Activated T-helper 2 cell treated with anti-CD3 and anti-CD28 coated beads, Interferon-gamma antibody, Interleukin-2, Interleukin-4, amounts not matched to agents 10 μg/mL and 5 μg/mL and 100 μg/mL, durations not matched to agents 14 hours and 24 hours and 36 hours (primary cell): ENCODE data around the gene DNMT3A. TPM values are rescaled to one million over a fixed set of nuclear protein-coding genes. Genes with fewer than 3 reads are reported as not detected.

Experiments
- DNase-seq: peaks from one replicate; pipeline ENCODE4 v3.0.0; 2021; ENCODE audit warnings: low spot score
- H3K27ac Mint-ChIP-seq: one replicate; pipeline ENCODE4 v1.8.0; 2021; ENCODE audit warnings: mixed read lengths
- H3K27me3 Mint-ChIP-seq: one replicate; pipeline ENCODE4 v1.8.0; 2021; ENCODE audit warnings: low read depth, mixed read lengths
- H3K36me3 Mint-ChIP-seq: one replicate; pipeline ENCODE4 v1.8.0; 2021; ENCODE audit warnings: low read depth, mixed read lengths
- H3K4me1 Mint-ChIP-seq: one replicate; pipeline ENCODE4 v1.8.0; 2021; ENCODE audit warnings: low read depth, mixed read lengths
- H3K4me3 Mint-ChIP-seq: one replicate; pipeline ENCODE4 v1.8.0; 2021; ENCODE audit warnings: low read depth, mild to moderate bottlenecking, moderate library complexity, mixed read lengths
- H3K9me3 Mint-ChIP-seq: one replicate; pipeline ENCODE4 v1.8.0; 2021; ENCODE audit warnings: mixed read lengths
- intact Hi-C: fragments of 100-400 bp; cut with micrococcal nuclease; formaldehyde crosslinking; loops from one replicate; pipeline ENCODE4 v1.15.1; 2023
- total RNA-seq: library from RNA; stranded (reverse); gene quantifications from 2 replicates; pipeline ENCODE4 v1.2.3, GENCODE V29; 2022

The DNMT3A gene
- total RNA-seq, 1 donor from 2014 or later: 86.8 TPM

DNA sequence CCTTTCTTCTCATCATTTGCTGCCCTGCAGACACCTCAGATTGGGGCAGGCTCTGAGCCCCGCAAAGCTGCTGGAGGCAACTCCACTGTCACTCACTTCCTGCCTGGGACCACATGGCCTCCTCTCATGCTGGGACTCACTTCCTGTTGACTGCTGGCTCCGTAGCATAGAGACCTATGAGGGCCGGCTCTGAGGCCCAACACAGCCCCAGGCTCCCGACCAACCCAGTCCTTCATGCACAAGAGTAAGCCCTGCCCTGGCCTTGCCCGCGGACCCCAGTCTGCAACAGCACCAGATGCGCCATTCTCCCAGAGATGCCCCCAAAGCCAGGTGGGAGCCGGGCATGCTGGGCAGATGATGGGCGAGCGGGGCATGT, 55.7 kb downstream of the DNMT3A start:
- Mint-ChIP-seq H3K4me3 (peak overlapping the region; percentile 22), H3K27ac (peak overlapping the region; percentile 95), H3K27me3 (no peaks in the 10 kb centered on the region), H3K36me3 (peaks cover 50% of the 10 kb centered on the region), H3K4me1 (peaks cover 26% of the 10 kb centered on the region), H3K9me3 (no peaks in the 10 kb centered on the region)
- intact Hi-C loops: loop anchor here (1.0 to 2.0 kb wide), 2 partner anchors 9 to 29 kb away; no protein-coding TSS in a partner anchor
- DNase-seq: peak; percentile 70

- intact Hi-C loops: loop anchor here (1.0 to 2.0 kb wide), 2 partner anchors 10 to 29 kb away; no protein-coding TSS in a partner anchor
- Mint-ChIP-seq H3K4me1 (peaks cover 31% of the 10 kb centered on the region), H3K27ac (peak overlapping the region; percentile 95), H3K27me3 (no peaks in the 10 kb centered on the region), H3K36me3 (peaks cover 55% of the 10 kb centered on the region), H3K9me3 (no peaks in the 10 kb centered on the region), H3K4me3 (peak overlapping the region; percentile 22)
- DNase-seq: no peak
Measured at GRCh38 chr2:25285265-25286024, 56.3 kb downstream of the DNMT3A start.

DNA sequence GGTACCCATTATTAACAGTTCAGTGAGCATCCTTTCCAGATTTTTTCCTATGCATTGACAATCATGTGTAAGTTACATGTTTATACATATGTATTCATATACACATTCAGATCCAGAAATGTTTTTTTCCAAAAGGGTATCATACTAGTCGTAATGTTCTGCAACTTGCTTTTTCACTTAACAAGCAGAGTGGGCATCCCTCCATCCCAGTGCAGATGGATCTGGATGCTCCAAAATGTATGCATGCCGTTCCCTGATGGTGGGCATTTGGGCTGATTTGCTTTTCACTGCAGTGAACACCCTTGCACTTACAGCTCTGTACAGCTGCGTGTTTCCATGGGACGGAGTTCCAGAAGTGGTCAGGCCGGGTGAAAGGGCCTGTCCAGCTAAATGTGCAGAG, 57.0 kb downstream of the DNMT3A start:
- no peak for DNase-seq
- no peaks in the 10 kb centered on the region for H3K9me3 Mint-ChIP-seq
- H3K36me3 Mint-ChIP-seq: peaks cover 55% of the 10 kb centered on the region
- intact Hi-C loops: no loop called here
- H3K27ac Mint-ChIP-seq: peak overlapping the region; percentile 95
- no peak overlapping the region for H3K4me3 Mint-ChIP-seq
- H3K4me1 Mint-ChIP-seq: peaks cover 33% of the 10 kb centered on the region
- no peaks in the 10 kb centered on the region for H3K27me3 Mint-ChIP-seq

- Mint-ChIP-seq H3K9me3 (no peaks in the 10 kb centered on the region), H3K36me3 (peaks cover 61% of the 10 kb centered on the region), H3K27me3 (no peaks in the 10 kb centered on the region), H3K4me1 (peaks cover 38% of the 10 kb centered on the region), H3K27ac (no peak overlapping the region), H3K4me3 (no peak overlapping the region)
- intact Hi-C loops: no loop called here
- DNase-seq: no peak
Measured at GRCh38 chr2:25283921-25284320, 57.8 kb downstream of the DNMT3A start.

GRCh38 chr2:25281941-25282340, 59.8 kb downstream of the DNMT3A start:
- DNase-seq: no peak
- Mint-ChIP-seq H3K9me3 (no peaks in the 10 kb centered on the region), H3K36me3 (peaks cover 67% of the 10 kb centered on the region), H3K4me3 (no peak overlapping the region), H3K4me1 (peaks cover 43% of the 10 kb centered on the region), H3K27me3 (no peaks in the 10 kb centered on the region), H3K27ac (no peak overlapping the region)
- intact Hi-C loops: no loop called here

GRCh38 chr2:25281522-25281921, 60.2 kb downstream of the DNMT3A start:
- DNase-seq: no peak
- Mint-ChIP-seq H3K27me3 (no peaks in the 10 kb centered on the region), H3K9me3 (no peaks in the 10 kb centered on the region), H3K4me3 (no peak overlapping the region), H3K36me3 (peaks cover 68% of the 10 kb centered on the region), H3K27ac (no peak overlapping the region), H3K4me1 (peaks cover 42% of the 10 kb centered on the region)
- intact Hi-C loops: no loop called here

GRCh38 chr2:25280051-25280687, 61.6 kb downstream of the DNMT3A start:
- H3K4me3 Mint-ChIP-seq: no peak overlapping the region
- peaks cover 41% of the 10 kb centered on the region for H3K4me1 Mint-ChIP-seq
- no peaks in the 10 kb centered on the region for H3K9me3 Mint-ChIP-seq
- intact Hi-C loops: no loop called here
- DNase-seq: no peak
- peaks cover 69% of the 10 kb centered on the region for H3K36me3 Mint-ChIP-seq
- peak overlapping the region; percentile 62 for H3K27ac Mint-ChIP-seq
- no peaks in the 10 kb centered on the region for H3K27me3 Mint-ChIP-seq

DNA sequence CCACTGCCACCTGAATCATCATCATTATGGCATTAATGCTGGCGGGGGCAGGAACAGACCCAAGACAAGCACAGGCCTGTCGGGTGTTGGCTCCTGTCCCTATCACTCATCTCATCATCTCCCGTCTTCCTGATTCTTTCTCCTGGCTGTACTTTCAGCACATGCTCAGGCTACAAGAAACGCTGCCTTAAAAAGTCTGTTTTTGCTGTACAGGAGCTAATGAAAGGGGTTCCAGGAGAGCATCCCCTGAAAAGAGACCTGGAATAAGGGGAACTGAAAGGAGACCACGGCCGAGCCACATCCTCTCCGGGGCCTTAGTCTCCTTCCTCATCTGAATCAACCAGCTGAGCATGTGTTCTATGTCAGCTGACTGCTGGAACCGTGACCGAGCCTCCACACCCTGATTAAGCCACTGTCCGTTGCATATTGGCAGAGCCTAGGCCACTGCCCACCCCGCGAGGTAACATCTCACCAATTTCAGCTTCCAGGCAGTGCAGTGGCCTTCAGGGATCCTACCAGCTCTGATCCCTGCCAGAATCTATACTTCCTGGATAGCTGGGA, 62.6 kb downstream of the DNMT3A start:
- no peak for DNase-seq
- Mint-ChIP-seq H3K27ac (peak overlapping the region; percentile 60), H3K9me3 (no peaks in the 10 kb centered on the region), H3K36me3 (peaks cover 69% of the 10 kb centered on the region), H3K27me3 (no peaks in the 10 kb centered on the region), H3K4me3 (peak overlapping the region; percentile 35), H3K4me1 (peaks cover 43% of the 10 kb centered on the region)
- intact Hi-C loops: loop anchor here (5.0 kb wide), 1 partner anchor 243 kb away; no protein-coding TSS in a partner anchor

GRCh38 chr2:25276569-25277465, 64.9 kb downstream of the DNMT3A start:
- Mint-ChIP-seq H3K27ac (peak overlapping the region; percentile 86), H3K4me3 (peak overlapping the region; percentile 19), H3K9me3 (no peaks in the 10 kb centered on the region), H3K27me3 (no peaks in the 10 kb centered on the region), H3K36me3 (peaks cover 74% of the 10 kb centered on the region), H3K4me1 (peaks cover 54% of the 10 kb centered on the region)
- intact Hi-C loops: loop anchor here (1.0 to 5.0 kb wide), 2 partner anchors 24 to 245 kb away; no protein-coding TSS in a partner anchor
- peak; percentile 70 for DNase-seq

GRCh38 chr2:25275575-25275965, 66.2 kb downstream of the DNMT3A start:
- intact Hi-C loops: loop anchor here (5.0 kb wide), 1 partner anchor 247 kb away; no protein-coding TSS in a partner anchor
- no peaks in the 10 kb centered on the region for H3K9me3 Mint-ChIP-seq
- no peak for DNase-seq
- peaks cover 50% of the 10 kb centered on the region for H3K4me1 Mint-ChIP-seq
- H3K27me3 Mint-ChIP-seq: no peaks in the 10 kb centered on the region
- H3K36me3 Mint-ChIP-seq: peaks cover 73% of the 10 kb centered on the region
- peak overlapping the region; percentile 82 for H3K27ac Mint-ChIP-seq
- peak overlapping the region; percentile 24 for H3K4me3 Mint-ChIP-seq

GRCh38 chr2:25274868-25275574, 66.7 kb downstream of the DNMT3A start:
- H3K4me1 Mint-ChIP-seq: peaks cover 48% of the 10 kb centered on the region
- no peaks in the 10 kb centered on the region for H3K27me3 Mint-ChIP-seq
- no peak for DNase-seq
- peak overlapping the region; percentile 82 for H3K27ac Mint-ChIP-seq
- intact Hi-C loops: loop anchor here (5.0 kb wide), 1 partner anchor 247 kb away; no protein-coding TSS in a partner anchor
- H3K4me3 Mint-ChIP-seq: no peak overlapping the region
- peaks cover 73% of the 10 kb centered on the region for H3K36me3 Mint-ChIP-seq
- no peaks in the 10 kb centered on the region for H3K9me3 Mint-ChIP-seq
